ENCODE data around the gene HIVEP1. TPM values are rescaled to one million over a fixed set of nuclear protein-coding genes. Genes with fewer than 3 reads are reported as not detected.

The HIVEP1 gene
- polyA plus RNA-seq, 1 donor = 19.8 TPM

GRCh38 chr6:11994875-11995461 lies 17.1 kb upstream of the HIVEP1 start:
- no peak for DNase-seq (ENCODE audit: low read depth)

- DNase-seq (ENCODE audit: low read depth) = no peak
Measured at GRCh38 chr6:11996751-11997150, 15.4 kb upstream of the HIVEP1 start.

GRCh38 chr6:11999246-11999645 lies 12.9 kb upstream of the HIVEP1 start:
- DNase-seq (ENCODE audit: low read depth) = no peak

- DNase-seq (ENCODE audit: low read depth) = no peak
Measured at GRCh38 chr6:12000174-12000573, 11.9 kb upstream of the HIVEP1 start.

GRCh38 chr6:12001004-12001705 lies 11.0 kb upstream of the HIVEP1 start:
- DNase-seq (ENCODE audit: low read depth) = no peak

- DNase-seq (ENCODE audit: low read depth) = no peak
Measured at GRCh38 chr6:12001706-12002435, 10.2 kb upstream of the HIVEP1 start.

- DNase-seq (ENCODE audit: low read depth) = no peak
Measured at GRCh38 chr6:12007473-12007872, 4.6 kb upstream of the HIVEP1 start.

GRCh38 chr6:12007887-12008286 lies 4.2 kb upstream of the HIVEP1 start:
- DNase-seq (ENCODE audit: low read depth) = no peak

GRCh38 chr6:12008366-12009179 lies 3.5 kb upstream of the HIVEP1 start:
- no peak for DNase-seq (ENCODE audit: low read depth)

GRCh38 chr6:12009180-12009685 lies 2.9 kb upstream of the HIVEP1 start:
- no peak for DNase-seq (ENCODE audit: low read depth)

- DNase-seq (ENCODE audit: low read depth) = no peak
Measured at GRCh38 chr6:12009876-12010634, 2.1 kb upstream of the HIVEP1 start.

- DNase-seq (ENCODE audit: low read depth) = no peak
Measured at GRCh38 chr6:12010635-12011275, 1.4 kb upstream of the HIVEP1 start.

- DNase-seq (ENCODE audit: low read depth) = no peak
Measured at GRCh38 chr6:12011276-12012037, 655 bp upstream of the HIVEP1 start.

GRCh38 chr6:12012558-12013306 lies 620 bp downstream of the HIVEP1 start:
- no peak for DNase-seq (ENCODE audit: low read depth)

- no peak for DNase-seq (ENCODE audit: low read depth)
Measured at GRCh38 chr6:12013307-12013719, 1.2 kb downstream of the HIVEP1 start.

- DNase-seq (ENCODE audit: low read depth) = no peak
Measured at GRCh38 chr6:12014027-12014872, 2.1 kb downstream of the HIVEP1 start.

GRCh38 chr6:12014873-12015149 lies 2.7 kb downstream of the HIVEP1 start:
- no peak for DNase-seq (ENCODE audit: low read depth)

- no peak for DNase-seq (ENCODE audit: low read depth)
Measured at GRCh38 chr6:12017263-12017662, 5.2 kb downstream of the HIVEP1 start.

Measured in forelimb muscle (tissue), 1 donor.